ENCODE data around the gene MAP3K14.
"Not testable (repeated sequence)": the region's sequence is repeated elsewhere in the genome, so short reads cannot be mapped to it uniquely, and the experiment has no call there.

Gene MAP3K14

GRCh38 chr17:45316434-45317110 lies at the start of gene MAP3K14:
MAP3K14 (minus strand) TSS chr17:45317020; CDS start chr17:45290745, 26,275 bp downstream.
- DNase-seq (ENCODE audit: low read depth, low spot score): no peak

- DNase-seq (ENCODE audit: low read depth, low spot score): no peak
Observed at GRCh38 chr17:45366049-45366448, 49.2 kb upstream of the MAP3K14 start.

- DNase-seq (ENCODE audit: low read depth, low spot score): no peak
Observed at GRCh38 chr17:45364531-45365390, 47.9 kb upstream of the MAP3K14 start.

GRCh38 chr17:45363498-45363897 lies 46.7 kb upstream of the MAP3K14 start:
- no peak for DNase-seq (ENCODE audit: low read depth, low spot score)

GRCh38 chr17:45361976-45362375 lies 45.2 kb upstream of the MAP3K14 start:
- DNase-seq (ENCODE audit: low read depth, low spot score): no peak

- DNase-seq (ENCODE audit: low read depth, low spot score): no peak
Observed at GRCh38 chr17:45361451-45361850, 44.6 kb upstream of the MAP3K14 start.

GRCh38 chr17:45357364-45357997 lies 40.7 kb upstream of the MAP3K14 start:
- no peak for DNase-seq (ENCODE audit: low read depth, low spot score)

- no peak for DNase-seq (ENCODE audit: low read depth, low spot score)
Observed at GRCh38 chr17:45355087-45355486, 38.3 kb upstream of the MAP3K14 start.

- no peak for DNase-seq (ENCODE audit: low read depth, low spot score)
Observed at GRCh38 chr17:45353043-45353442, 36.2 kb upstream of the MAP3K14 start.

- DNase-seq (ENCODE audit: low read depth, low spot score): no peak
Observed at GRCh38 chr17:45351831-45352230, 35.0 kb upstream of the MAP3K14 start.

- DNase-seq (ENCODE audit: low read depth, low spot score): no peak
Observed at GRCh38 chr17:45347444-45347843, 30.6 kb upstream of the MAP3K14 start.

- DNase-seq (ENCODE audit: low read depth, low spot score): no peak
Observed at GRCh38 chr17:45346216-45347015, 29.6 kb upstream of the MAP3K14 start.

GRCh38 chr17:45345554-45346215 lies 28.9 kb upstream of the MAP3K14 start:
- no peak for DNase-seq (ENCODE audit: low read depth, low spot score)

- no peak for DNase-seq (ENCODE audit: low read depth, low spot score)
Observed at GRCh38 chr17:45345246-45345553, 28.4 kb upstream of the MAP3K14 start.

- not testable (repeated sequence) for DNase-seq (ENCODE audit: low read depth, low spot score)
Observed at GRCh38 chr17:45343967-45344664, 27.3 kb upstream of the MAP3K14 start.

- no peak for DNase-seq (ENCODE audit: low read depth, low spot score)
Observed at GRCh38 chr17:45342871-45343526, 26.2 kb upstream of the MAP3K14 start.

GRCh38 chr17:45342306-45342705 lies 25.5 kb upstream of the MAP3K14 start:
- no peak for DNase-seq (ENCODE audit: low read depth, low spot score)

GRCh38 chr17:45341533-45342158 lies 24.8 kb upstream of the MAP3K14 start:
- peak; percentile 84 for DNase-seq (ENCODE audit: low read depth, low spot score)

Data from brain pericyte (primary cell).